ENCODE measurements around the gene PDE3A.

PDE3A gene

DNA sequence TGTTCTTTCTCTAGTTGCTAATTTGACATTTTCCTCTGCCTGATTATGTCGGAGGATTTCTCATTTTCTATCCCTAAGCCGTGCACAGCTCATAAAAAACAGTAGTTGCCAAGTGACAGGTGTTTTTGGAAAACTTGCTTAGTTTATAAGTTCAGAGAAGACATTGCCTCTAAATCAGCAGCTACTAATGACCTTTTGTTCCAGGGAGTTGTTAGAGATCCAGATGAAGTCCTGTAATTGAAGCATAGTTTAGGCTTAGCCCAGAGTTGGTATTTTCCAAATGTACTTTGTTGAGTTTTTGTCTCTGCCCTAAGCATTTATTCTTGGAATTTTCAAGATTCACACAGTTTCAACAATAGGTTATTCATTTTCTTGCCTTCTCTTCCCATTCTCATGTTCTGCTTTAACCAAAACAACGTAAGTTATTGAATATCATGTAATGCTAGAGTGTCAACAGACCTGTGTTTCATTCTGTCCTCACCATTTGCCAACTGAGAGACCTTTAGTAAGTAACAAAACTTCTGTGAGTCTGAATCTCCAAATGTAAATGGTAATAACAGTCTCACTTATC is 216.8 kb downstream of the PDE3A start:
- Histone ChIP-seq H2BK5ac (ENCODE audit: low read depth, low read length, poor library complexity) (no peak overlapping the region), H3K4me2 (ENCODE audit: low read length) (no peak overlapping the region), H3K4ac (ENCODE audit: low read depth, low read length) (no peak overlapping the region)

DNA sequence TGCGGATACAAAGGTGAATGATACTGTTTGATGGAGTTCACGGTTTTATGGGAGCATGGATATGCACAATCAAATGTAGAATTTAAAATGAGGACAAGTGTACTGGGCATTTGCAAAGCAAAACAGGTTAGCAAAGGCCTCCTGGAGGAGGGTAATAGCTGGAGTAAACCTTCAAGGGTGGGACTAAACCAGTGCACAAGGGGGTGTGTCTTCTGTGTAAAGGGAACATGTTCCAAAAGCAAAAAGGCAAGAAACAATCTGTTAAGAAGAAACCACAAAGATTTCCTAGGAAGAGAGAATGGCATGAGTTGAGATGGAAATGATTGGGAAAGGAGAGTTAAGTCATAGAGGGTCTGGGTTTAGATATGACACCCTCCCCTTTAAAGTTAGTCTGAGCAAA is 217.6 kb downstream of the PDE3A start:
- no CpG with 5 or more reads among the region's 2 CpGs for WGBS (ENCODE audit: extremely low coverage, insufficient coverage, insufficient read length)
- Histone ChIP-seq H3K27ac (ENCODE audit: low read depth, low read length) (no peak overlapping the region), H3K4ac (ENCODE audit: low read depth, low read length) (no peak overlapping the region), H4K12ac (ENCODE audit: low read depth, low read length) (no peak overlapping the region), H2BK120ac (ENCODE audit: insufficient read depth, low read length, poor library complexity) (no peak overlapping the region), H4K91ac (ENCODE audit: low read depth, low read length) (no peak overlapping the region), H2AFZ (ENCODE audit: insufficient read depth, low read length, poor library complexity) (no peak overlapping the region), H3K27me3 (ENCODE audit: insufficient read depth, low read length) (no peaks in the 10 kb centered on the region), H3K79me2 (ENCODE audit: control insufficient read depth, insufficient read depth, low read length, poor library complexity) (no peaks in the 10 kb centered on the region), H2AK5ac (ENCODE audit: low read length) (no peak overlapping the region), H3K36me3 (ENCODE audit: control insufficient read depth in 1 of 2, insufficient read depth in 2 of 2, low read length in 2 of 2) (no peaks in the 10 kb centered on the region), H2BK5ac (ENCODE audit: low read depth, low read length, poor library complexity) (no peak overlapping the region), H3K4me2 (ENCODE audit: low read length) (no peak overlapping the region), H3K9ac (ENCODE audit: low read length) (no peak overlapping the region), H3K9me3 (ENCODE audit: insufficient read depth, low read depth, low read length) (no peaks in the 10 kb centered on the region), H3K79me1 (ENCODE audit: low read length) (no peaks in the 10 kb centered on the region), H3K4me1 (ENCODE audit: control insufficient read depth in 1 of 2, insufficient read depth in 2 of 2, low read length in 2 of 2) (no peaks in the 10 kb centered on the region), H3K23ac (ENCODE audit: low read length) (no peak overlapping the region), H2BK12ac (ENCODE audit: low read length) (no peak overlapping the region), H3K14ac (ENCODE audit: low read length) (no peak overlapping the region), H3K4me3 (ENCODE audit: low read depth, low read length) (no peak overlapping the region), H4K8ac (ENCODE audit: low read depth, low read length) (no peak overlapping the region), H3K18ac (ENCODE audit: low read length) (no peak overlapping the region)
- no peak for DNase-seq

More for the DNA sequence above, 216.8 kb downstream of the PDE3A start:
- H3K9ac ChIP-seq (ENCODE audit: low read length), result no peak overlapping the region
- H3K9me3 ChIP-seq (ENCODE audit: insufficient read depth, low read depth, low read length), result no peaks in the 10 kb centered on the region
- no peak overlapping the region for H3K27ac ChIP-seq (ENCODE audit: low read depth, low read length)
- H3K4me3 ChIP-seq (ENCODE audit: low read depth, low read length), result no peak overlapping the region
- WGBS (ENCODE audit: extremely low coverage, insufficient coverage, insufficient read length), result no CpG with 5 or more reads among the region's 3 CpGs
- no peaks in the 10 kb centered on the region for H3K36me3 ChIP-seq (ENCODE audit: control insufficient read depth in 1 of 2, insufficient read depth in 2 of 2, low read length in 2 of 2)
- H4K12ac ChIP-seq (ENCODE audit: low read depth, low read length), result no peak overlapping the region
- no peaks in the 10 kb centered on the region for H3K79me1 ChIP-seq (ENCODE audit: low read length)
- H2AK5ac ChIP-seq (ENCODE audit: low read length), result no peak overlapping the region
- no peak overlapping the region for H3K18ac ChIP-seq (ENCODE audit: low read length)
- H4K91ac ChIP-seq (ENCODE audit: low read depth, low read length), result no peak overlapping the region
- no peak overlapping the region for H4K8ac ChIP-seq (ENCODE audit: low read depth, low read length)
- DNase-seq, result no peak
- H2AFZ ChIP-seq (ENCODE audit: insufficient read depth, low read length, poor library complexity), result no peak overlapping the region
- no peaks in the 10 kb centered on the region for H3K27me3 ChIP-seq (ENCODE audit: insufficient read depth, low read length)
- no peak overlapping the region for H2BK120ac ChIP-seq (ENCODE audit: insufficient read depth, low read length, poor library complexity)
- H3K79me2 ChIP-seq (ENCODE audit: control insufficient read depth, insufficient read depth, low read length, poor library complexity), result no peaks in the 10 kb centered on the region
- H3K23ac ChIP-seq (ENCODE audit: low read length), result no peak overlapping the region
- H3K14ac ChIP-seq (ENCODE audit: low read length), result no peak overlapping the region
- H2BK12ac ChIP-seq (ENCODE audit: low read length), result no peak overlapping the region
- no peaks in the 10 kb centered on the region for H3K4me1 ChIP-seq (ENCODE audit: control insufficient read depth in 1 of 2, insufficient read depth in 2 of 2, low read length in 2 of 2)

DNA sequence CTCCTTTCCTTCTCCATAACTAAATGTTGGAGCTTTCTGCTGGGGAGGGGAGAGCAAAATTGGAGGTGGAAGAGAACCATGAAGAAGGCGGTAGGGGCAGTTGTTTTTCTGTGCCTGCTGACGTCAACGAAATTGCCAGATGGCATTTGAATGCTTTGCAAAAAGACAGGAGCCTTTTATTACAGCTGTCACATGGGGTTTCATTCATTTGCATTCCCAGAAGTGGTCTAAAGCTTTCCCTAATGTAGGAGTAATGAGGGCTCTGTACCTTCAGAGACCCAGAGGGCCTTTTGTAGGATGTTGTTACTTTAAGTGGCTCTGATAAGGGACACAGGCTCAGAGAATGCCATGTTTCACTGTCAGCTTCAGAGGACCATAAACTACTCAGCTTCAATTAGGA is 219.7 kb downstream of the PDE3A start:
- no CpG with 5 or more reads among the region's 3 CpGs for WGBS (ENCODE audit: extremely low coverage, insufficient coverage, insufficient read length)
- Histone ChIP-seq H3K27ac (ENCODE audit: low read depth, low read length) (no peak overlapping the region), H3K9ac (ENCODE audit: low read length) (no peak overlapping the region), H2BK12ac (ENCODE audit: low read length) (no peak overlapping the region), H3K36me3 (ENCODE audit: control insufficient read depth in 1 of 2, insufficient read depth in 2 of 2, low read length in 2 of 2) (no peaks in the 10 kb centered on the region), H4K8ac (ENCODE audit: low read depth, low read length) (no peak overlapping the region), H3K4me2 (ENCODE audit: low read length) (no peak overlapping the region), H2AK5ac (ENCODE audit: low read length) (no peak overlapping the region), H3K4me3 (ENCODE audit: low read depth, low read length) (no peak overlapping the region), H3K79me2 (ENCODE audit: control insufficient read depth, insufficient read depth, low read length, poor library complexity) (no peaks in the 10 kb centered on the region), H3K9me3 (ENCODE audit: insufficient read depth, low read depth, low read length) (no peaks in the 10 kb centered on the region), H4K12ac (ENCODE audit: low read depth, low read length) (no peak overlapping the region), H3K79me1 (ENCODE audit: low read length) (no peaks in the 10 kb centered on the region), H3K14ac (ENCODE audit: low read length) (no peak overlapping the region), H3K4me1 (ENCODE audit: control insufficient read depth in 1 of 2, insufficient read depth in 2 of 2, low read length in 2 of 2) (no peaks in the 10 kb centered on the region), H4K91ac (ENCODE audit: low read depth, low read length) (no peak overlapping the region), H3K23ac (ENCODE audit: low read length) (no peak overlapping the region), H3K27me3 (ENCODE audit: insufficient read depth, low read length) (no peaks in the 10 kb centered on the region), H2BK5ac (ENCODE audit: low read depth, low read length, poor library complexity) (no peak overlapping the region), H2BK120ac (ENCODE audit: insufficient read depth, low read length, poor library complexity) (no peak overlapping the region), H2AFZ (ENCODE audit: insufficient read depth, low read length, poor library complexity) (no peak overlapping the region), H3K18ac (ENCODE audit: low read length) (no peak overlapping the region), H3K4ac (ENCODE audit: low read depth, low read length) (no peak overlapping the region)
- no peak for DNase-seq

DNA sequence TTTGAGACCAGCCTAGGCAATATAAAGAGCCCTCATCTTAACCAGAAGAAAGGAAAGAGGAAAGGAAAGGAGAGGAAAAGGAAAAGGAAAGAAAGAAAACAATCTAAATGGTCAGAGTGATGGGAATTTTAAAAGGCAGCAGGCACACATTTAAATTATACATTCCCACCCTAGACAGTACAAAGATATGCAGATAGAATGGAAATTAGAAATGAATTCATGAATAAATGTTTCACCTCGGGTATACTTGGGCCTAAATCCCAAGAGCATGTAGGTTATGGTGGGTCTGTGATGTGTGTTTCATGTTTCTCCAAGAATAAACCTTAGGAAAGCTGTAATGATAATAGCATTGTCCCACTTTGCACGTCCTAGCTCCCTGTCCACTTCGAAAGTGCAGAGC is 222.2 kb downstream of the PDE3A start:
- Histone ChIP-seq H3K9me3 (ENCODE audit: insufficient read depth, low read depth, low read length) (no peaks in the 10 kb centered on the region), H2AK5ac (ENCODE audit: low read length) (no peak overlapping the region), H3K79me1 (ENCODE audit: low read length) (no peaks in the 10 kb centered on the region), H3K27me3 (ENCODE audit: insufficient read depth, low read length) (no peaks in the 10 kb centered on the region), H4K12ac (ENCODE audit: low read depth, low read length) (no peak overlapping the region), H2BK120ac (ENCODE audit: insufficient read depth, low read length, poor library complexity) (no peak overlapping the region), H3K23ac (ENCODE audit: low read length) (no peak overlapping the region), H3K9ac (ENCODE audit: low read length) (no peak overlapping the region), H3K79me2 (ENCODE audit: control insufficient read depth, insufficient read depth, low read length, poor library complexity) (no peaks in the 10 kb centered on the region), H2BK5ac (ENCODE audit: low read depth, low read length, poor library complexity) (no peak overlapping the region), H4K8ac (ENCODE audit: low read depth, low read length) (no peak overlapping the region), H2BK12ac (ENCODE audit: low read length) (no peak overlapping the region), H2AFZ (ENCODE audit: insufficient read depth, low read length, poor library complexity) (no peak overlapping the region), H3K4me3 (ENCODE audit: low read depth, low read length) (no peak overlapping the region), H3K14ac (ENCODE audit: low read length) (no peak overlapping the region), H3K27ac (ENCODE audit: low read depth, low read length) (no peak overlapping the region), H3K4me1 (ENCODE audit: control insufficient read depth in 1 of 2, insufficient read depth in 2 of 2, low read length in 2 of 2) (no peaks in the 10 kb centered on the region), H3K18ac (ENCODE audit: low read length) (no peak overlapping the region), H3K36me3 (ENCODE audit: control insufficient read depth in 1 of 2, insufficient read depth in 2 of 2, low read length in 2 of 2) (no peaks in the 10 kb centered on the region), H4K91ac (ENCODE audit: low read depth, low read length) (no peak overlapping the region), H3K4ac (ENCODE audit: low read depth, low read length) (no peak overlapping the region), H3K4me2 (ENCODE audit: low read length) (no peak overlapping the region)
- no peak for DNase-seq
- WGBS (ENCODE audit: extremely low coverage, insufficient coverage, insufficient read length), result no CpG with 5 or more reads among the region's 3 CpGs

Measured in trophoblast cell (in vitro differentiated cells and primary cell).